GM19463 (cell line): ENCODE results near the gene DTNBP1.

Experiments
- ATAC-seq: cut with Tn5 transposase; IDR thresholded peaks from one replicate; pipeline ENCODE4 v1.9.1; 2021; ENCODE audit warnings: mild to moderate bottlenecking, moderate library complexity; ENCODE audit not compliant: unreplicated experiment

The DTNBP1 gene

GRCh38 chr6:15489261-15489962 is 173.4 kb downstream of the DTNBP1 start:
- ATAC-seq = no peak

- no peak for ATAC-seq
Measured at GRCh38 chr6:15487262-15487661, 175.6 kb downstream of the DTNBP1 start.

- no peak for ATAC-seq
Measured at GRCh38 chr6:15485936-15486335, 176.9 kb downstream of the DTNBP1 start.

GRCh38 chr6:15484821-15485220 is 178.0 kb downstream of the DTNBP1 start:
- ATAC-seq = no peak

- no peak for ATAC-seq
Measured at GRCh38 chr6:15484140-15484539, 178.7 kb downstream of the DTNBP1 start.

GRCh38 chr6:15483060-15483459 is 179.8 kb downstream of the DTNBP1 start:
- ATAC-seq = no peak

- no peak for ATAC-seq
Measured at GRCh38 chr6:15481390-15482291, 181.2 kb downstream of the DTNBP1 start.

- no peak for ATAC-seq
Measured at GRCh38 chr6:15480525-15480924, 182.3 kb downstream of the DTNBP1 start.

- no peak for ATAC-seq
Measured at GRCh38 chr6:15479761-15480160, 183.1 kb downstream of the DTNBP1 start.

- ATAC-seq = no peak
Measured at GRCh38 chr6:15477746-15478145, 185.1 kb downstream of the DTNBP1 start.

GRCh38 chr6:15476631-15477380 is 186.0 kb downstream of the DTNBP1 start:
- ATAC-seq = no peak

- no peak for ATAC-seq
Measured at GRCh38 chr6:15475872-15476271, 187.0 kb downstream of the DTNBP1 start.

GRCh38 chr6:15475261-15475660 is 187.6 kb downstream of the DTNBP1 start:
- ATAC-seq = no peak

- ATAC-seq = no peak
Measured at GRCh38 chr6:15474196-15474595, 188.6 kb downstream of the DTNBP1 start.

GRCh38 chr6:15473741-15474161 is 189.1 kb downstream of the DTNBP1 start:
- ATAC-seq = no peak

- ATAC-seq = no peak
Measured at GRCh38 chr6:15473174-15473573, 189.7 kb downstream of the DTNBP1 start.
